ENCODE results near the gene PIEZO2. TPM values are rescaled to one million over a fixed set of nuclear protein-coding genes. Genes with fewer than 3 reads are reported as not detected.
"Not testable (repeated sequence)": the region's sequence is repeated elsewhere in the genome, so short reads cannot be mapped to it uniquely, and the experiment has no call there.

PIEZO2 gene
- total RNA-seq, 4 donors from 2014 or later = 2.7 to 11.7 (median 4.0) TPM

GRCh38 chr18:10626606-10627213, 522.7 kb downstream of the PIEZO2 start:
- ATAC-seq (ENCODE audit: low FRiP score); DNase-seq (ENCODE audit: low spot score): not testable (repeated sequence)

GRCh38 chr18:10623606-10624005, 525.8 kb downstream of the PIEZO2 start:
- ATAC-seq (ENCODE audit: low FRiP score); DNase-seq (ENCODE audit: low spot score): not testable (repeated sequence)

- ATAC-seq (ENCODE audit: low FRiP score) = not testable (repeated sequence)
Measured at GRCh38 chr18:10622982-10623381, 526.4 kb downstream of the PIEZO2 start.

GRCh38 chr18:10620670-10621329, 528.6 kb downstream of the PIEZO2 start:
- ATAC-seq (ENCODE audit: low FRiP score); DNase-seq (ENCODE audit: low spot score): not testable (repeated sequence)

More at GRCh38 chr18:10622982-10623381, 526.4 kb downstream of the PIEZO2 start:
- DNase-seq (ENCODE audit: low spot score) = not testable (repeated sequence)

Small RNA genes lying within 50 kb of the gene (small RNA-seq; reads per million reads assigned to genes)
- gene AP001180.3 (not detected), gene AP001180.5 (not detected), gene MIR6788 (not detected)
